Activated effector memory CD4-positive, alpha-beta T cell treated with anti-CD3 and anti-CD28 coated beads, Interleukin-2, amount 50 U/mL, for 16 hours (primary cell): Measurements from ENCODE around the gene FSHR.

Experiments
- DNase-seq: peaks from one replicate; pipeline ENCODE4 v3.0.0-alpha.2; 2020

FSHR gene

DNA sequence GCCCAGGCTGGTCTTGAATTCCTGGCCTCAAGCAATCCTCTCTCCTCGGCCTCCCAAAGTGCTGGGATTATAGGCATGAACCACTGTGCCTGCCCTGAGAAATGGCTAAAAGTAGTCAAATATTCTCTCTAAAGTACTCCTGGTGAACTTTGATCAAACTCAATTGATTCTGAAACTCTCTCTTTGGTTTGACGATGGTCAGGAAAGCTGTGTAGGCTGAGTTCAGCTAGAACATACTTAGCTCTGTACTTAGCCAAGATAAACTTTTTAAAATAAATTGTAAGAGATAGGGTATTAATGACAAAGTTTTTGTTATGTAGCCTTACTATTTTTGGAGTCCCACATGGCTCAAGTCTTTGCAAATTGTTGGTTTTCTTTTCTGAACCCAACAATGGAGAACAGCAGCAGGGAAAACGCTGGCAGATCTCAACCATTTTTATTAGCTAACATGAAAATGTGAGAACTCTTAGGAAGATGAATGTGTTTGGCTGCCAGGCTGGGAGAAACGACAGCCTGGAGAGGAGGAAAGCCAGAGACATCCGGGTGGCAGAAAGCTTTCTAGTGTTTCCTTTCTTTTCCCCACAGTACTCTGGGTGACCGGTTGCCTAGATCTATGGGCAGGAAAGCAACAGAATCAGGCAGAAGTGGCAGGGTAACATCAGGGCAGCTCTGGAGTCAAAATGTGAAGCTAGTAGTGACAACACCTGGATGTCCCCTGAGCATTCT lies 205.8 kb downstream of the FSHR start:
- DNase-seq = no peak

DNA sequence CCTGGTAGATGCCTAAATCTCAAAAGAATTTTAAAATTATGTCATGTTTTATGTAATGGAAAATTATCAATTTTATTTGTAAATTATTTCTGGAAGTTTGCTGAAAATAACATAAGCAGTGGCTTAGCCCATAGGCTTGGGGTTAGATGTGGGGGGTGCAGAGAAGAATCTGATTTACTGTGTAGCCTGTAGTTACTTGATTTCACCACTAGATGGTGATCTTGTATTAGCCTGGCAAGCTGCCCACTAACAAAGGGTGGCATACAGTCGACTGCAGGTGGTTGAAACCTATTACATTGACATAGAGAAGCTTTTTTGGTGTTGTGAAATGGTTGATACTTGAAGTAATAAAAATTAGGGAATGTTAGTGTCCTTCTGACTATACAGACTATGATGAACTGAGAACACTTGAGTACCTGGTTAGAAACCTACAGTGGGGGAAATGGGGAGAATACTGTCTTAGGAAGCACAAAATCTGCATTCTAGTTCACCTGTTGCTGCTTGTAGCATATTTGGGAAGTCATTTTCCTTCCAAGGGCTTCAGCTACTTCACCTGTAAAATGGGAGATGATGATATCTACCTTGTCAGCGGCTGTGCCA lies 207.8 kb downstream of the FSHR start:
- no peak for DNase-seq

DNA sequence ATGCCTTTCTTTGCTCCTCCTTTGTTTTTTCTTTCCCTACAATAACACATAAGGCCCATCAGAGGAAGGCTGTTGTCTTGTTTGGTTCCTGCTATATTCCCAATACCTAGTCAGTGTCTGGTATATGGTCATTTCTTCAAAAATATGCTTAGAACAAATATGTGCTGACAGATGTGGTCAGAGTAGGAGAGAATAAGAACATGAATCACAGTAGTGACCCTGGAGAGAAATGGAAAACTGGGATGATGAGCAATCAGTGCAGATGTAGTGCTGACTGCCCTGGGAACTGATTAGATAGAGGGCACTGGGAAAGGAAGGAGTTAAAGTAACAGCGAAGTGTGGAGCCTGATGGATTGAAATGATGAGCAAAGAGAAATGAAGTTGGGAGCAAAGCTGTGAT lies 209.4 kb downstream of the FSHR start:
- no peak for DNase-seq

DNA sequence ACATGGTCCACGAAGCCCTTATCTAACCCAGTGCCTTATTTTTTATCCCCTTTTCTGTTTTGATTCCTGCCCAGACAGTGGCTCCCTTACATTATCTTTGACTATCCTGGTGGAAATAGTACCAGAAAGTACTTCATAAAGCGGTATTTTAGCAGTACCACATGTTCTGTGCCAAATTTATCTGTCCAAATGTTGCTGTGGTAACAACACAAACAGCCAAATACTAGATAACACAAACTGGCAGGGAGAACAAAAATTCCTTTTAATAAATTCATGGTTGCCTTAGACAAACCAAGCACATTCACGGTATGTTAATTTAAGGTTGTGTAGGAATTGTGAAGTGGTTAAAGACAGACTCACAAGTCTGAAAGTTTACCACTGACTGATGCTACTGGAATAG lies 210.9 kb downstream of the FSHR start:
- DNase-seq = no peak

DNA sequence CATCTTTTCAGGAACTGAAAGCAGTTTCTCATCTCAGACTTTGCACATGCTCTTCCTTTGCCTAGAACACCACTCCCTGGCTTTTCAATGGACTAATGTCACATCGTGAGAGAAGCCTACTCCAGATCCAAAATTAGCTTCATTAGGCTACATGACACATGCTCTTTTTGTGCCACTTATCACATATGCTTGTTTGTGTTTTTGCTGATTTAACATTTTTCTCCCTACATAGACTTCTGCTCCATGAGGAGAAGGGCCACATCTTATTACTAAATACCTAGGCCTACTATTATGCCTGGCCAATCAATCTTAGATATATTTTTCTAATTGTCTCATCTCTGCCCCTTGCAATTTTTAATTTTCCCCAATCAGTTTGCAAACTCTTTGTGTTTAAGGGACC lies 212.4 kb downstream of the FSHR start:
- no peak for DNase-seq

DNA sequence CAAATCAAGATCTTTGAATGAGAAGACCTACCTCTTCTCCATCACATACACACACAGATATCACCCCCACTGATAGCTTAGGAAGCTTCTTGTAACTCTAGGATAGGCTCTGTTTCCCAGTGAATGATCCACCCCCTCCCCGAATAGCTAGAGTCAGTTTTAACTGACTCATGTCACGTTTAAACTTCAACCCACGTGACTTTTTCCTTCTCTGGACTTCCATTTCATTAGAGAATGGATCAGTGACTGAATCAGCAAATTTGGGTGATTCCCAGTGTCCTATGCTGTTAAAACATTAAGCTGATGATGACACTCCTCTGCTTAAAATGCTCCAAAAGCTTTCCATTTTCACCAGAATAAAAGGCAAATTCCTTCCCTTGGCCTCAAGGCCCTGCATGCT lies 212.9 kb downstream of the FSHR start:
- no peak for DNase-seq

DNA sequence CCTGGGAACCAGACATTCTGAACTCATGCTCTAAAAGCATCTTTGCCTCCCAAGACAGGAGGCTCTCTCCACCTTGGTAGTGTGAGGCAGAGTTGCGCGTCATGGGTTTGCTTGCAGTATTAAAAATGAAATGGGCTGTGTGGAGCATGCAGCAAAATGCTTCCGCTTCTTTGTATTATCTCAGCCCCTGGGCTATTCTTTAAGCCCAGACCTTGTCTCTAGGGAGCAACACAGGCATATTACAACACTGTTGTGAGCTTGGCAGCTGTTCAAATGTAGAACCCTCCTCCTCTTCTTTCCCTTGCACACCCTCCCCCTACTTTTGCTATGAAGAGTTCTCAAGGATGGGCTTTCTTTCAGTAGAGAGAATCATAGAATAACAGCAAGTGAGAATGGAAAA lies 213.7 kb downstream of the FSHR start:
- DNase-seq = no peak

DNA sequence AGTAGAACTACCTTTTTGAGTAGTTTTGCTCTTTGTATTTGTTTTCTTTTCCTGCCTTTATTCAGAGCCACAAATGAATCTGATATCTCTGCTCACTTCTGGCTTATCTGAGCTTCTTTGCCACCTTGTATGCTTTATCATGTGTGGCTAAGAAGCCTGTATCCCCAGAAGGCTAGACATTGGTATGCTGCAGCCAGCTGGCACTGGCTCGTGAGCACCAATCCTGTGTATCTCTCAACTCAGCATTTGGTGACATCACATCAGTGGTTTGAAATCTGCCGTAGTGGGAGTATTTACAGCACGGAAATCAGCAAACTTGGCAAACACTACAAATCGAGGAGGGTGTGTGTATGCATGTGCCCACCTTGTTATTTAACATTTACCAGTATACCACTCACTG lies 215.1 kb downstream of the FSHR start:
- DNase-seq = no peak

DNA sequence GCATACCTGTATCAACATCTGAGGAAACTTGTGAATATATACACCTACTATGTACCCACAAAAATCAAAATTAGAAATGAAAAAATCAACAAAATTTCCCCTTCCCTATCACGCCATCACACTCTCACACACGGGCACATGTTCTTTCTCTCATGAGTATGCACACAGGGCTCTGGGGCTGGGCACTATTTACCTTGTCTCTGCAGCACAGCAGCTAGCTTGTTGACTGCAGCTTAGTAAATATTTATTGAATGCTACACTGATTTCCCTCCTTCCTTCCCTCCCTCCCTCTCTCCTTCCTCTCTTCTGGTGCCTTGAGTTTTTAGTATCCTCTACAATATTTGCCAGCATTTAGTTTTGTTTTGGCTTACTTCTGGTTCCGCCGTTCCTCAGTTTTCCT lies 216.1 kb downstream of the FSHR start:
- no peak for DNase-seq

DNA sequence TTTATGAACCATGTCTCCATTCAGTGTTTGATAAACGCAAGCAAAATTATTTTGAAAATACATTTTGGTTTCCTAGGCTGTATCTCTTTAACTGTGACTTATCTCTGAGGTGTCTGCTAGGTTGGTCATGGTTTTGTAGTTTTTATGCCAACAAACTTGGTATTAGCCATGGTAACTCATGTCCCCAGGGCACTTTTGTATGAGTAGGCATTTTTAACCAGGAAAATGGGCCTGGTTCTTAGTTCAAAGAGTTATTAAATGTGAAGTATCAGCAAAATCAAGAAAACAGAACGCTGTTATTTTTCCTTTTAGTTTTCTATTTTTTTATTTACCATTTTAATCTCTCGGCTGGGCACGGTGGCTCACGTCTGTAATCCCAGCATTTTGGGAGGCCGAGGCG lies 219.5 kb downstream of the FSHR start:
- no peak for DNase-seq

DNA sequence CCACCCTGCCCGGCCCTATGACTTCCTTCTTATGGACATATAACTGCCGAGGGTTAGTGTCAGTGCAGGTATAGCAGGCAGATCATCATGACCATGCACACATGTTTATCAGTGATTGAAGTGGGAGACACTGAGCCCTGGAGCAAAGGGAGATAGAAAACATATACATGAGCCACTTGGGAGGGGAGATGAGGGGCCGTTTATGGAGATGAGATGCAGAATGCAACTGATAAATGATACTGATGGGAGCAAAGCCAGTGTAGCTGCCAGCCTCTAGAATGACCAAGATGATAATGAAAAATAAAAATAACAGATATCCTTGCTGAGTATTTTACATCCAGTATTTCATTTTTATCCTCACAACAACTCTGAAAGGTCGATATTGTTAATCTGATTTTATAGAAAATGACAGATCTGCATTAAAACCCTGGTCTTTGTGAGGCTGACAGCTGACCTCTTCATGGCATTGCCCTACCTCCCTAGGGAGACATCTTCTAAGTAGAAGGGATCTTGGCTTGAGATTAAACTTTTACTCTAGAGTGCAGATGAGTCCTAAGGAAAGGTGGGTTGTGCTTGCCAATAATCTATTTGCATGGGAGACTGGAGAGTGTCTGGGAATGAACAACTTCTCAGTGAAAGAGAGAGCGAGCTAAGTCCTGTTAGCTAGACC lies 220.4 kb downstream of the FSHR start:
- no peak for DNase-seq

DNA sequence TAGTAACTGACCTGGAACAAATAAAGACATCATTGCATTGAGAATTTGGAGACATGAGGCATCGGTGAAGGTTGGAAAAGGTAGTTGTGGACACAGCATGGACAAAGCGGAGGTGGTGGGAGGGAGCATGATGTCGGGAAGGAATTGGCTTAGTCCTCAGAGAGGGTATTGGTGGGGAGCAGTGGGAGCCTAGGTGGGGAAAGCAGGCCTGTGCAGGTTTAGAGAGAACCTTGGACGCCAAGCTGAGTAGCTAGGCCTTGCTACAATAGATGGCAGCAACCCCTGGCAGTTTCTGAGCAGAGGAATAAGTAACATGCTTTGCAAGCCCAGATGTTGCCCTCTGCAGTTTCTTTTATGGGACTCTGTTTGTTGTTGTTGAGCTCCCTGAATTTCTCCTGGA lies 221.6 kb downstream of the FSHR start:
- no peak for DNase-seq

DNA sequence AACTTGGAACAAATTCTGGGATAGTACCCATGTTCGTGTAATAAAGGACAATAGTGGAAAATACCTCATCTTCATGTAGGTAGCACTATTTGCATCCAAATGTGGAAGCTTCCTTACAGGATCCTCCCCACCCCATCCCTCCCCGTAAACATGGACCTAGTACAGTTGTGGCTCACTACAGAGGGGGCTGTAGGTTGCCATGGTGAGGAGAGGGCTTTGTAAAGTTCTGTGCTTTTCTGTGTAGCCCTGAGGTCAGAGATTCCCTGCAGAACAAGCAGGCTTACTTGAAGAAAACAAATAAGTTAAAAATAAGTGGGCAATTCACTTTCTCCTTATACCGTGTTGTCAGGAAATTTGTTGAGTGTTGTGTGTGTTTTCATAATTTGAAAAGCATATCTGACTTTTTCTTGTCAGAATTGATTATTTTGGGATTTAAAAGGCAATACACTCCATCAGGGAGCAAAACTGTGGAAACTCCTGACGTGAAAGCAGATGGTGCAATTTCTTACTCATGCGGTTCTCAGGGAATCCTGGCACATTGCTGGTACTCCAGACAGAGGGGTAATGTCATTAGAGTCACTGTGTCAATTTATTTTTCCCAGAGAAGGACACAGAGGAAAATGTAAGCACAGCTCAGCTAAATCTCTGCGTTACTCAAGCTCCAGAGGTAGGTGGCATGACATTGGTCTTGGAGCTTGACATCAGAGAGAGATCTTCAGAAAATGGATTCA lies 224.6 kb downstream of the FSHR start:
- DNase-seq = no peak

DNA sequence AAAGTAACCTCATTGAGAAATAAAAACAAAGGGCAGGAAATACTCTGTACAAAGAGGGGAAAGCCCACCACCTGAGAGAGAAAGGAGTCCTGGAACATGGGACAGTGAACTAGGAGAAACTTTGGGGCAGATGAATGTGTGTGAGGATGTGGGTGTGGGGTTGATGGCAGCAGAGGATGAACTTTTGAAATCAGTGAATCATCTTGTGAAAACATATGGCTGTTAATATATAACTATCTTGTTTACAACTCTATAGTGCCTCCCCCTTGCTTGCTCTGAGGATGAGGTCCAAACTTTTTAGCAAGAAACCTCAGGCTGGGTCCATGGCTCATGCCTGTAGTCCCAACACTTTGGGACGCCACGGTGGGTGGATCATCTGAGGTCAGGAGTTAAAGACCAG lies 227.0 kb downstream of the FSHR start:
- DNase-seq = no peak

DNA sequence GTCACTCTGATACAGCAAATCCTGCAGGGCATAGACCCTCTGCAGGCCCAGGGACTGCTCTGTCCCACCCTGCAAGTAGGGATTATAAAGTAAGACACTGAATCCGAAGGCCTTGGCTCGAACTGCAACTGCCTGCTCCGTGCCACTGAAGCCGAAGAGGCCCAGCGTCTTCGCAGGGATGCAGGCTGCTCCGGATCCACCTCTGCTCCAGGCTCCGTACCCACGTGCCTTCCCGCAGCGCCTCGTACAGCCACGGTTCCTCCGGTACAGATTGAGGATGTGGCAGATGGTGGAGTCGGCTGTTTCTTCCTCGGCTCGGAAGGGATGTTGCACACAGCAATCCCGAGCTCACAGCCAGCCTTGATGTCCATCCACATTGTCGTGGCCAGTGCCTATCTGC lies 238.4 kb downstream of the FSHR start:
- no peak for DNase-seq

DNA sequence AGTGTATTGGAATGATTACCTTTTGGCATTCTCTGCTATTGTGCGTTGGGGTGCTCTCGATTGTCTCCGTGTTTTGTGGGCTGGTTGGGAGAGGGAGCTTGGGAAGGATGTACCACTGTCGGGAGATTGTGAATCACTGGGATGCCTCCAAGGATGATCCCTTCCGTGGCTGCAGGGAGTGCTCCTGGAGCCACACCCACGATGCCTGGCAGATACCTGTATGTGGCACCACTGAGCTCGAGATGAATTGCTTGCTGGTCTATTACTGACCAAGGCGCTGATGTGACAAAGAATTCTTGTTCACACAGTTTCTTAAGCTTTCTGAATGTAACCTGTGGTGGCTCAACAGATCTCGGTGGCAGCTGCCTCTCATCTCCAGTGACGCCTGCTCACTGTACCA lies 239.1 kb downstream of the FSHR start:
- DNase-seq = no peak

DNA sequence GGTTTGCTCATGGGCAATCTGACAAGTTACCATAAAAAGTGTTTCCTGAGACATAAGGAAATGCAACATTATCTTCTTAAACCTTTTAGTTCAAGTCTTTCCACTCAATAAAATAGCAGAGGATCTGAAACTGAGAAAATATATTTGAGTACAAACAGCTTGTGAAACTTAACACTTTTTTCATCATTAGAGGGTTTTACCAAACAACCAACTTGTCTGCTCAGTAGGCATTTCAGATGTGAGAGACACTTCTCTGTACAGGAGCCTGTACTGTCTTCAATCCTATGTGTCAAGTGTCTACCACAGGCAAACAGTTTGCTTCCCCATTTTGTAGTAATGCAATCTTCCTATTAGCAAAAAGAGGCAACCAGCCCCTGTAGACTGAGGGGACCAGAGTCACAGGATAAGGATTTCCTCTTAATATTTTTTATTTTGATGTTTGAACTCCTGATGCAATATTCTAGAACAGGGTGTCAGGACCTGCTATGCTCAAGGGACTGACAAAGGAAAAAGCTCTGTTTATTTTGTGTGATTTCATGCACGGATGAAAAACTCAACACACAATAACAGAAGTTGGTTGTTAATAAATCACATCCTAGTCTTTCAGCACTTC lies 239.7 kb downstream of the FSHR start:
- DNase-seq = no peak
